GM23338 (cell line): Measurements from ENCODE around the gene CADPS. TPM values are rescaled to one million over a fixed set of nuclear protein-coding genes. Genes with fewer than 3 reads are reported as not detected.

Experiments used
- ATAC-seq: fragments of 200-7000 bp; cut with Tn5 transposase; 3 replicates; pipeline ENCODE4 v1.9.1; 2020
- DNase-seq: peaks from one replicate; pipeline ENCODE4 v3.0.0-alpha.2; 2015; ENCODE audit warnings: low spot score
- H2AFZ ChIP-seq: fragments of 200-600 bp; sonication (generic); 2 replicates; pipeline ENCODE4 v1.8.0; 2016; ENCODE audit warnings: antibody characterized with exemption, mild to moderate bottlenecking, moderate library complexity
- H3F3A ChIP-seq: fragments of 200-600 bp; sonication (generic); replicated peaks from 2 replicates; pipeline ENCODE4 v1.8.0; 2017; ENCODE audit warnings: antibody characterized with exemption, mixed run types, low read depth
- H3K27ac ChIP-seq: fragments of 200-600 bp; sonication (generic); 2 replicates; pipeline ENCODE4 v1.6.1; 2016; ENCODE audit warnings: low read depth
- H3K27me3 ChIP-seq: fragments of 200-600 bp; sonication (generic); 2 replicates; pipeline ENCODE4 v1.8.0; 2016; ENCODE audit warnings: mild to moderate bottlenecking, mixed run types, moderate library complexity; ENCODE audit not compliant: insufficient read depth
- H3K36me3 ChIP-seq: fragments of 200-600 bp; sonication (generic); 2 replicates; pipeline ENCODE4 v1.8.0; 2016; ENCODE audit warnings: mild to moderate bottlenecking; ENCODE audit not compliant: insufficient read depth
- H3K4me1 ChIP-seq: fragments of 200-600 bp; sonication (generic); 2 replicates; pipeline ENCODE4 v1.8.0; 2016; ENCODE audit warnings: mild to moderate bottlenecking, moderate library complexity; ENCODE audit not compliant: insufficient read depth
- H3K4me2 ChIP-seq: fragments of 200-600 bp; sonication (generic); 2 replicates; pipeline ENCODE4 v1.7.1; 2017; ENCODE audit warnings: mixed run types
- H3K4me3 ChIP-seq: fragments of 200-600 bp; sonication (generic); 2 replicates; pipeline ENCODE4 v1.6.1; 2016; ENCODE audit warnings: mixed run types
- H3K79me2 ChIP-seq: fragments of 200-600 bp; sonication (generic); replicated peaks from 2 replicates; pipeline ENCODE4 v1.8.0; 2017; ENCODE audit warnings: mild to moderate bottlenecking; ENCODE audit not compliant: insufficient read depth
- H3K9me2 ChIP-seq: fragments of 200-600 bp; sonication (generic); 2 replicates; pipeline ENCODE4 v1.8.0; 2017; ENCODE audit not compliant: insufficient read depth
- H4K20me1 ChIP-seq: fragments of 200-600 bp; sonication (generic); replicated peaks from 2 replicates; pipeline ENCODE4 v1.8.0; 2017; ENCODE audit warnings: mild to moderate bottlenecking; ENCODE audit not compliant: insufficient read depth
- H3K27ac Mint-ChIP-seq: 2 replicates; pipeline ENCODE4 v1.8.0; 2020; ENCODE audit warnings: inconsistent platforms, mild to moderate bottlenecking, moderate library complexity, mixed read lengths
- H3K27me3 Mint-ChIP-seq: 3 replicates; pipeline ENCODE4 v1.8.0; 2022; ENCODE audit warnings: low read depth, mild to moderate bottlenecking, moderate library complexity, mixed read lengths, inconsistent platforms; ENCODE audit not compliant: insufficient read depth, poor library complexity
- H3K36me3 Mint-ChIP-seq: 3 replicates; pipeline ENCODE4 v1.8.0; 2021; ENCODE audit warnings: low read depth, mild to moderate bottlenecking, inconsistent platforms, moderate library complexity, mixed read lengths
- H3K4me1 Mint-ChIP-seq: 3 replicates; pipeline ENCODE4 v1.8.0; 2020; ENCODE audit warnings: mild to moderate bottlenecking, inconsistent platforms, mixed read lengths
- H3K4me3 Mint-ChIP-seq: 3 replicates; pipeline ENCODE4 v1.8.0; 2021; ENCODE audit warnings: moderate library complexity, mild to moderate bottlenecking, inconsistent platforms, mixed read lengths
- H3K9me3 Mint-ChIP-seq: 3 replicates; pipeline ENCODE4 v1.8.0; 2020; ENCODE audit warnings: moderate library complexity, mild to moderate bottlenecking, inconsistent platforms, mixed read lengths
- CREB1 ChIP-seq: fragments of 250-450 bp; sonication (Bioruptor Pico); IDR thresholded peaks from 2 replicates; pipeline ENCODE4 v1.5.0; 2020; ENCODE audit warnings: low read depth, mild to moderate bottlenecking, moderate library complexity
- EZH2 ChIP-seq: fragments of 200-600 bp; sonication (generic); IDR thresholded peaks from one replicate; pipeline ENCODE4 v1.8.0; 2017; ENCODE audit warnings: antibody characterized with exemption, mild to moderate bottlenecking, low read depth; ENCODE audit not compliant: unreplicated experiment
- EZH2phosphoT487 ChIP-seq: fragments of 200-600 bp; sonication (generic); IDR thresholded peaks from one replicate; pipeline ENCODE4 v1.8.1; 2018; ENCODE audit warnings: antibody characterized with exemption; ENCODE audit not compliant: unreplicated experiment
- JUNB ChIP-seq: IDR thresholded peaks from one replicate; pipeline ENCODE4 v1.6.1; 2016; ENCODE audit warnings: antibody characterized with exemption; ENCODE audit not compliant: unreplicated experiment
- NANOG ChIP-seq: IDR thresholded peaks from 2 replicates; pipeline ENCODE4 v1.6.1; 2016; ENCODE audit warnings: antibody characterized with exemption, borderline replicate concordance
- POLR2AphosphoS5 ChIP-seq: IDR thresholded peaks from 2 replicates; pipeline ENCODE4 v1.6.1; 2016; ENCODE audit warnings: antibody characterized with exemption, low read depth
- STAT1 ChIP-seq: IDR thresholded peaks from one replicate; pipeline ENCODE4 v1.6.1; 2016; ENCODE audit warnings: antibody characterized with exemption; ENCODE audit not compliant: unreplicated experiment
- ZNF114 ChIP-seq: fragments of 250-450 bp; sonication (Bioruptor Pico); IDR thresholded peaks from 2 replicates; pipeline ENCODE4 v1.5.0; 2020; ENCODE audit warnings: mild to moderate bottlenecking, moderate library complexity
- ZNF331 ChIP-seq: fragments of 250-450 bp; sonication (Bioruptor Pico); IDR thresholded peaks from 2 replicates; pipeline ENCODE4 v1.5.0; 2020; ENCODE audit warnings: low read depth, mild to moderate bottlenecking, moderate library complexity
- polyA plus RNA-seq: library from polyadenylated mRNA; unstranded; fragments of >200 nt; fragmentation: Nextera tagmentation; extraction: Ambion mirVana; gene quantifications from 2 replicates; pipeline ENCODE4 v1.2.1, GENCODE V29; 2016
- total RNA-seq: library from RNA; depleted of rRNA; stranded (reverse); fragments of >200 nt; shearing (Covaris generic); gene quantifications from 2 replicates; pipeline ENCODE4 v1.2.3, GENCODE V29; 2014
- TF ChIP-seq, protein P1 (sequence below): fragments of 250-450 bp; sonication (Bioruptor Pico); IDR thresholded peaks from 2 replicates; pipeline ENCODE4 v1.5.0; 2020; ENCODE audit warnings: mild to moderate bottlenecking, moderate library complexity
- TF ChIP-seq, protein P2 (sequence below): IDR thresholded peaks from one replicate; pipeline ENCODE4 v1.6.1; 2018; ENCODE audit warnings: antibody characterized with exemption; ENCODE audit not compliant: unreplicated experiment
- TF ChIP-seq, protein P3 (sequence below): IDR thresholded peaks from 2 replicates; pipeline ENCODE4 v1.6.1; 2016; ENCODE audit warnings: antibody characterized with exemption
- TF ChIP-seq, protein P4 (sequence below), 2 experiments: fragments of 200-600 bp in 1 of 2; sonication (generic) in 1 of 2; conservative IDR thresholded peaks; 2 replicates each; pipeline versions ENCODE4 v1.5.1 to v1.6.1; 2016 to 2017; ENCODE audit warnings: antibody characterized with exemption in 2 of 2, low read depth in 2 of 2, mild to moderate bottlenecking in 2 of 2, moderate library complexity in 1 of 2

Gene CADPS
- total and polyA plus RNA-seq, 2 experiments from 2014 or later: 14.7 to 22.0 TPM

DNA sequence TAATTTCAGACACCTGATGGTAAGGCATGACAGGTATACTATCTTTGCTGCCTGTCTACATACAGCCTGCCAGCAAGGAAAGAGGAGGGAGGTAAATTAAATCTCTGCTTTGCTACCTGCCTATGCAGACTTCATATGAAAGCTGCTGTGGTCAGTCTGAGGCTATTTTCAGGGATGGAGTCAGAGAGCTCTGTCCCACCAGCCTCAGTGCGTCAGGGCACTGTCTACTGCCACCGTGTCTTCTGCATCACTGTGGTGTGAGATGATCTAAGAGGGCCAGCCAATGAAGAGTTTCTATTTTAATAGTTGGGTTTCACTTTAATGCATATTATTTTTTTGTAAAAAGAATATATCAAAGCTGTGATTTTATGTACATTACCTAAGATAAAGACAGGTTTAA is 125.6 kb downstream of the CADPS start:
- H3K9me3 Mint-ChIP-seq: no peaks in the 10 kb centered on the region
- no peaks in the 10 kb centered on the region for H3K9me2 ChIP-seq
- no peak overlapping the region for H3K27ac Mint-ChIP-seq
- no peaks in the 10 kb centered on the region for H3K79me2 ChIP-seq
- DNase-seq (no peak), ATAC-seq (no peak; the same call in 2 of the 3 replicates)
- no peaks in the 10 kb centered on the region for H3K36me3 Mint-ChIP-seq
- no peak overlapping the region for H2AFZ ChIP-seq
- no peaks in the 10 kb centered on the region for H3K36me3 ChIP-seq
- H3K4me1 ChIP-seq: no peaks in the 10 kb centered on the region
- H3K4me2 ChIP-seq: no peak overlapping the region
- H3K4me3 Mint-ChIP-seq: no peak overlapping the region
- H3K27me3 ChIP-seq: no peaks in the 10 kb centered on the region
- H3K27ac ChIP-seq: no peak overlapping the region
- H3F3A ChIP-seq: no peaks in the 10 kb centered on the region
- no peaks in the 10 kb centered on the region for H3K27me3 Mint-ChIP-seq
- TF ChIP-seq CREB1 (CRISPR knock-in tag) (no peak), ZNF114 (no peak), EZH2 (no peak), ZNF331 (CRISPR knock-in tag) (no peak), EZH2phosphoT487 (no peak), STAT1 (no peak), JUNB (no peak), NANOG (no peak), POLR2AphosphoS5 (no peak)
- TF ChIP-seq, protein P1, sequence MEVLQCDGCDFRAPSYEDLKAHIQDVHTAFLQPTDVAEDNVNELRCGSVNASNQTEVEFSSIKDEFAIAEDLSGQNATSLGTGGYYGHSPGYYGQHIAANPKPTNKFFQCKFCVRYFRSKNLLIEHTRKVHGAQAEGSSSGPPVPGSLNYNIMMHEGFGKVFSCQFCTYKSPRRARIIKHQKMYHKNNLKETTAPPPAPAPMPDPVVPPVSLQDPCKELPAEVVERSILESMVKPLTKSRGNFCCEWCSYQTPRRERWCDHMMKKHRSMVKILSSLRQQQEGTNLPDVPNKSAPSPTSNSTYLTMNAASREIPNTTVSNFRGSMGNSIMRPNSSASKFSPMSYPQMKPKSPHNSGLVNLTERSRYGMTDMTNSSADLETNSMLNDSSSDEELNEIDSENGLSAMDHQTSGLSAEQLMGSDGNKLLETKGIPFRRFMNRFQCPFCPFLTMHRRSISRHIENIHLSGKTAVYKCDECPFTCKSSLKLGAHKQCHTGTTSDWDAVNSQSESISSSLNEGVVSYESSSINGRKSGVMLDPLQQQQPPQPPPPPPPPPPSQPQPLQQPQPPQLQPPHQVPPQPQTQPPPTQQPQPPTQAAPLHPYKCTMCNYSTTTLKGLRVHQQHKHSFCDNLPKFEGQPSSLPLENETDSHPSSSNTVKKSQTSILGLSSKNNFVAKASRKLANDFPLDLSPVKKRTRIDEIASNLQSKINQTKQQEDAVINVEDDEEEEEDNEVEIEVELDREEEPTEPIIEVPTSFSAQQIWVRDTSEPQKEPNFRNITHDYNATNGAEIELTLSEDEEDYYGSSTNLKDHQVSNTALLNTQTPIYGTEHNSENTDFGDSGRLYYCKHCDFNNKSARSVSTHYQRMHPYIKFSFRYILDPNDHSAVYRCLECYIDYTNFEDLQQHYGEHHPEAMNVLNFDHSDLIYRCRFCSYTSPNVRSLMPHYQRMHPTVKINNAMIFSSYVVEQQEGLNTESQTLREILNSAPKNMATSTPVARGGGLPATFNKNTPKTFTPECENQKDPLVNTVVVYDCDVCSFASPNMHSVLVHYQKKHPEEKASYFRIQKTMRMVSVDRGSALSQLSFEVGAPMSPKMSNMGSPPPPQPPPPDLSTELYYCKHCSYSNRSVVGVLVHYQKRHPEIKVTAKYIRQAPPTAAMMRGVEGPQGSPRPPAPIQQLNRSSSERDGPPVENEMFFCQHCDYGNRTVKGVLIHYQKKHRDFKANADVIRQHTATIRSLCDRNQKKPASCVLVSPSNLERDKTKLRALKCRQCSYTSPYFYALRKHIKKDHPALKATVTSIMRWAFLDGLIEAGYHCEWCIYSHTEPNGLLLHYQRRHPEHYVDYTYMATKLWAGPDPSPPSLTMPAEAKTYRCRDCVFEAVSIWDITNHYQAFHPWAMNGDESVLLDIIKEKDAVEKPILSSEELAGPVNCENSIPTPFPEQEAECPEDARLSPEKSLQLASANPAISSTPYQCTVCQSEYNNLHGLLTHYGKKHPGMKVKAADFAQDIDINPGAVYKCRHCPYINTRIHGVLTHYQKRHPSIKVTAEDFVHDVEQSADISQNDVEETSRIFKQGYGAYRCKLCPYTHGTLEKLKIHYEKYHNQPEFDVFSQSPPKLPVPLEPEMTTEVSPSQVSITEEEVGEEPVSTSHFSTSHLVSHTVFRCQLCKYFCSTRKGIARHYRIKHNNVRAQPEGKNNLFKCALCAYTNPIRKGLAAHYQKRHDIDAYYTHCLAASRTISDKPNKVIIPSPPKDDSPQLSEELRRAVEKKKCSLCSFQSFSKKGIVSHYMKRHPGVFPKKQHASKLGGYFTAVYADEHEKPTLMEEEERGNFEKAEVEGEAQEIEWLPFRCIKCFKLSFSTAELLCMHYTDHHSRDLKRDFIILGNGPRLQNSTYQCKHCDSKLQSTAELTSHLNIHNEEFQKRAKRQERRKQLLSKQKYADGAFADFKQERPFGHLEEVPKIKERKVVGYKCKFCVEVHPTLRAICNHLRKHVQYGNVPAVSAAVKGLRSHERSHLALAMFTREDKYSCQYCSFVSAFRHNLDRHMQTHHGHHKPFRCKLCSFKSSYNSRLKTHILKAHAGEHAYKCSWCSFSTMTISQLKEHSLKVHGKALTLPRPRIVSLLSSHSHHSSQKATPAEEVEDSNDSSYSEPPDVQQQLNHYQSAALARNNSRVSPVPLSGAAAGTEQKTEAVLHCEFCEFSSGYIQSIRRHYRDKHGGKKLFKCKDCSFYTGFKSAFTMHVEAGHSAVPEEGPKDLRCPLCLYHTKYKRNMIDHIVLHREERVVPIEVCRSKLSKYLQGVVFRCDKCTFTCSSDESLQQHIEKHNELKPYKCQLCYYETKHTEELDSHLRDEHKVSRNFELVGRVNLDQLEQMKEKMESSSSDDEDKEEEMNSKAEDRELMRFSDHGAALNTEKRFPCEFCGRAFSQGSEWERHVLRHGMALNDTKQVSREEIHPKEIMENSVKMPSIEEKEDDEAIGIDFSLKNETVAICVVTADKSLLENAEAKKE (CRISPR knock-in tag): no peak
- TF ChIP-seq, protein P2, sequence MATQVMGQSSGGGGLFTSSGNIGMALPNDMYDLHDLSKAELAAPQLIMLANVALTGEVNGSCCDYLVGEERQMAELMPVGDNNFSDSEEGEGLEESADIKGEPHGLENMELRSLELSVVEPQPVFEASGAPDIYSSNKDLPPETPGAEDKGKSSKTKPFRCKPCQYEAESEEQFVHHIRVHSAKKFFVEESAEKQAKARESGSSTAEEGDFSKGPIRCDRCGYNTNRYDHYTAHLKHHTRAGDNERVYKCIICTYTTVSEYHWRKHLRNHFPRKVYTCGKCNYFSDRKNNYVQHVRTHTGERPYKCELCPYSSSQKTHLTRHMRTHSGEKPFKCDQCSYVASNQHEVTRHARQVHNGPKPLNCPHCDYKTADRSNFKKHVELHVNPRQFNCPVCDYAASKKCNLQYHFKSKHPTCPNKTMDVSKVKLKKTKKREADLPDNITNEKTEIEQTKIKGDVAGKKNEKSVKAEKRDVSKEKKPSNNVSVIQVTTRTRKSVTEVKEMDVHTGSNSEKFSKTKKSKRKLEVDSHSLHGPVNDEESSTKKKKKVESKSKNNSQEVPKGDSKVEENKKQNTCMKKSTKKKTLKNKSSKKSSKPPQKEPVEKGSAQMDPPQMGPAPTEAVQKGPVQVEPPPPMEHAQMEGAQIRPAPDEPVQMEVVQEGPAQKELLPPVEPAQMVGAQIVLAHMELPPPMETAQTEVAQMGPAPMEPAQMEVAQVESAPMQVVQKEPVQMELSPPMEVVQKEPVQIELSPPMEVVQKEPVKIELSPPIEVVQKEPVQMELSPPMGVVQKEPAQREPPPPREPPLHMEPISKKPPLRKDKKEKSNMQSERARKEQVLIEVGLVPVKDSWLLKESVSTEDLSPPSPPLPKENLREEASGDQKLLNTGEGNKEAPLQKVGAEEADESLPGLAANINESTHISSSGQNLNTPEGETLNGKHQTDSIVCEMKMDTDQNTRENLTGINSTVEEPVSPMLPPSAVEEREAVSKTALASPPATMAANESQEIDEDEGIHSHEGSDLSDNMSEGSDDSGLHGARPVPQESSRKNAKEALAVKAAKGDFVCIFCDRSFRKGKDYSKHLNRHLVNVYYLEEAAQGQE: no peak
- TF ChIP-seq, protein P3, sequence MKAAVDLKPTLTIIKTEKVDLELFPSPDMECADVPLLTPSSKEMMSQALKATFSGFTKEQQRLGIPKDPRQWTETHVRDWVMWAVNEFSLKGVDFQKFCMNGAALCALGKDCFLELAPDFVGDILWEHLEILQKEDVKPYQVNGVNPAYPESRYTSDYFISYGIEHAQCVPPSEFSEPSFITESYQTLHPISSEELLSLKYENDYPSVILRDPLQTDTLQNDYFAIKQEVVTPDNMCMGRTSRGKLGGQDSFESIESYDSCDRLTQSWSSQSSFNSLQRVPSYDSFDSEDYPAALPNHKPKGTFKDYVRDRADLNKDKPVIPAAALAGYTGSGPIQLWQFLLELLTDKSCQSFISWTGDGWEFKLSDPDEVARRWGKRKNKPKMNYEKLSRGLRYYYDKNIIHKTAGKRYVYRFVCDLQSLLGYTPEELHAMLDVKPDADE: no peak
- TF ChIP-seq, protein P4, sequence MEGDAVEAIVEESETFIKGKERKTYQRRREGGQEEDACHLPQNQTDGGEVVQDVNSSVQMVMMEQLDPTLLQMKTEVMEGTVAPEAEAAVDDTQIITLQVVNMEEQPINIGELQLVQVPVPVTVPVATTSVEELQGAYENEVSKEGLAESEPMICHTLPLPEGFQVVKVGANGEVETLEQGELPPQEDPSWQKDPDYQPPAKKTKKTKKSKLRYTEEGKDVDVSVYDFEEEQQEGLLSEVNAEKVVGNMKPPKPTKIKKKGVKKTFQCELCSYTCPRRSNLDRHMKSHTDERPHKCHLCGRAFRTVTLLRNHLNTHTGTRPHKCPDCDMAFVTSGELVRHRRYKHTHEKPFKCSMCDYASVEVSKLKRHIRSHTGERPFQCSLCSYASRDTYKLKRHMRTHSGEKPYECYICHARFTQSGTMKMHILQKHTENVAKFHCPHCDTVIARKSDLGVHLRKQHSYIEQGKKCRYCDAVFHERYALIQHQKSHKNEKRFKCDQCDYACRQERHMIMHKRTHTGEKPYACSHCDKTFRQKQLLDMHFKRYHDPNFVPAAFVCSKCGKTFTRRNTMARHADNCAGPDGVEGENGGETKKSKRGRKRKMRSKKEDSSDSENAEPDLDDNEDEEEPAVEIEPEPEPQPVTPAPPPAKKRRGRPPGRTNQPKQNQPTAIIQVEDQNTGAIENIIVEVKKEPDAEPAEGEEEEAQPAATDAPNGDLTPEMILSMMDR (conservative IDR thresholded peaks at IDR 0.05; ENCODE audit: low read depth in 2 of 2): no peak
- no peak overlapping the region for H3K4me3 ChIP-seq
- H3K4me1 Mint-ChIP-seq: no peaks in the 10 kb centered on the region; the same call in 2 of the 3 replicates
- H4K20me1 ChIP-seq: no peaks in the 10 kb centered on the region
